ENCODE results near the gene UBQLNL. TPM values are rescaled to one million over a fixed set of nuclear protein-coding genes. Genes with fewer than 3 reads are reported as not detected.

The UBQLNL gene
- total RNA-seq, 1 experiment from 2014 or later, result not detected

GRCh38 chr11:5522308-5522707 lies 5.8 kb upstream of the UBQLNL start:
- H3K4me3 Mint-ChIP-seq, result no peak overlapping the region
- peaks cover 12 to 14% of the 10 kb centered on the region in 2 experiments for H3K4me1 Mint-ChIP-seq

More at GRCh38 chr11:5522308-5522707, 5.8 kb upstream of the UBQLNL start:
- Mint-ChIP-seq H3K36me3 (ENCODE audit: insufficient read depth in 1 of 3, low read depth in 3 of 3) (no peaks in the 10 kb centered on the region; a peak in 1 of 7 replicates), H3K27ac (no peak overlapping the region), H3K9me3 (no peaks in the 10 kb centered on the region), H3K27me3 (ENCODE audit: low read depth) (peaks cover 27% of the 10 kb centered on the region)
- no peak for DNase-seq
- H3K4ac ChIP-seq (ENCODE audit: low read depth, low read length), result no peak overlapping the region
- H3K9ac ChIP-seq (ENCODE audit: extremely low read depth, insufficient read length, low read length), result no peak overlapping the region
- H4K20me1 ChIP-seq (ENCODE audit: control insufficient read depth, insufficient read depth, insufficient read length), result no peaks in the 10 kb centered on the region
- no peak overlapping the region for H4K91ac ChIP-seq (ENCODE audit: insufficient read length, low read depth, low read length)
- no peak overlapping the region for H2AK5ac ChIP-seq (ENCODE audit: insufficient read length, low read length)
- no peaks in the 10 kb centered on the region for H3K79me1 ChIP-seq (ENCODE audit: insufficient read depth, low read depth, low read length, poor library complexity, severe bottlenecking)
- H2BK20ac ChIP-seq (ENCODE audit: low read depth, low read length, poor library complexity, severe bottlenecking), result no peak overlapping the region
- no peak overlapping the region for H3K4me2 ChIP-seq (ENCODE audit: insufficient read depth, insufficient read length, low read length)
- no peak overlapping the region for H2AFZ ChIP-seq (ENCODE audit: low read length)
- no peak overlapping the region for H4K8ac ChIP-seq (replicated peaks; ENCODE audit: insufficient read length, low read depth, low read length)
- no peak overlapping the region for H3T11ph ChIP-seq (ENCODE audit: low read length)
- H2BK5ac ChIP-seq (ENCODE audit: insufficient read length, low read length), result no peak overlapping the region
- H2BK15ac ChIP-seq (ENCODE audit: low read depth, low read length), result no peak overlapping the region
- no peaks in the 10 kb centered on the region; the same call in 1 of the 2 replicates for H3K4me1 ChIP-seq (ENCODE audit: insufficient read depth, low read length)
- no peak for TF ChIP-seq CTCF (conservative IDR thresholded peaks at IDR 0.05)
- no peak overlapping the region for H4K5ac ChIP-seq (ENCODE audit: insufficient read length, low read depth, low read length)
- H2BK120ac ChIP-seq (ENCODE audit: low read depth, low read length, poor library complexity, severe bottlenecking), result no peak overlapping the region
- no peak overlapping the region for H3K14ac ChIP-seq (ENCODE audit: insufficient read depth, low read length)
- H3K23me2 ChIP-seq (ENCODE audit: insufficient read length, low read depth, low read length, poor library complexity, severe bottlenecking), result no peaks in the 10 kb centered on the region
- no peak overlapping the region for H3K23ac ChIP-seq (ENCODE audit: insufficient read length, low read depth, low read length)
- H3K79me2 ChIP-seq (ENCODE audit: insufficient read depth, low read length), result no peaks in the 10 kb centered on the region
- no peaks in the 10 kb centered on the region for H3K9me3 ChIP-seq (ENCODE audit: control insufficient read depth, low read depth, low read length)
- WGBS (ENCODE audit: extremely low coverage, insufficient read length, low lambda C conversion rate), result no CpG with 5 or more reads among the region's 2 CpGs
- H3K27me3 ChIP-seq (ENCODE audit: insufficient read depth, low read length), result no peaks in the 10 kb centered on the region
- no peak overlapping the region for H3K56ac ChIP-seq (ENCODE audit: insufficient read length, low read depth, low read length)
- H2BK12ac ChIP-seq (ENCODE audit: insufficient read length, low read depth, low read length), result no peak overlapping the region
- H3K18ac ChIP-seq (ENCODE audit: insufficient read length, low read depth, low read length), result no peak overlapping the region
- no peak overlapping the region for H3K27ac ChIP-seq (ENCODE audit: insufficient read length, low read depth, low read length)
